GM19025 (cell line): ENCODE measurements around the gene KDSR.

ENCODE experiments used
- ATAC-seq: cut with Tn5 transposase; IDR thresholded peaks from one replicate; pipeline ENCODE4 v1.9.1; 2021; ENCODE audit warnings: mild to moderate bottlenecking, low read depth, moderate library complexity; ENCODE audit not compliant: unreplicated experiment

KDSR gene

DNA sequence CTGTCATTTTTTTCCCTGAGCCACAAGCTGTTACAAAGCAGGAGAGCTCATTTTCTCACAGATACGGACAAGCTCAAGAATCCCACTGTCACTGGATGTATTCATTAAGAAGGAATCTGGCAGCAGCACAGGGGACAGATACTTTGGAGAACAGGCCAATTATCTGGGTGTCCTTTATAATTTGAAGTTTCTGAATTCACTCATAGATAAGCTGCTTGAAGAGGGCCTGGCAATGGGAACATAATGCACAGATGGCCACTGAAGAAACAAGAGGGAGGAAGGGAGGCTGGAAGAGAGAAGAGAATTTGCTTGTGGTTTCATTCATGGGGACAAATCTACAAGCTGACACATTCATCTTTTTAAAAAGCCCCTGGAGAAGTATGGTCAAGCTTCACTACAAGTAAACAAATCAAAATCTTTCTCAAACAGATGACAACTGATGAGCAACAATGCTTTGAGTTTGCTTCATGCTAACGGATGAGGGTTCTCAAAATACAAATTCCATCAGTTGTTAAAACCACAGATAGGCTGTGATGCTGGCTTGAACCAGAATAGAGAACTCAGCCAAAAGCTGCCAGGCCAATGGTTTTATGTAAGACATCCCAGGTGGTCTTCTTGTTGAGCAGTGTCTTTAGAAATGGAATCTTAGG is 59.3 kb downstream of the KDSR start:
- ATAC-seq: no peak

- no peak for ATAC-seq
Observed at GRCh38 chr18:63306819-63307550, 60.0 kb downstream of the KDSR start.

DNA sequence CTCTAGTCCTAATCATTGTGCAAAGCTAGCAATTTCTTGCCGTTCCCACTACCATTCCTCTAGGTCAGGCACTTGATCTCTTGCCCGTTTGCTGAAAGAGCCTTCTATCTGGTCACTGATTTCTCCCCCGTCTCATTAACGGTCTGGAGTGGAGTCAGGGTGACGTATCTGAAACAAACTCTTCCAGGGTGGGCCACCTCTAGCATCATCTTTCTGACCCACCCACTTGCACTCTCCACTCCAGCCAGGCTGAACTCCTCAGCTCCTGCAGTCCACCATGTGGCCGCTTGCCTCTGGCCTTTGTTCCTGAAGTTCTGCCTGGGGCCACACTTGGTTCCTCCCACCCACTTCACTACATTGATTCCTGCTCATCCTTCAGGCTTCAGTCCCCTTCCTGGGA is 60.8 kb downstream of the KDSR start:
- no peak for ATAC-seq

GRCh38 chr18:63303547-63303946 is 63.5 kb downstream of the KDSR start:
- ATAC-seq: no peak

- no peak for ATAC-seq
Observed at GRCh38 chr18:63302636-63303405, 64.2 kb downstream of the KDSR start.

DNA sequence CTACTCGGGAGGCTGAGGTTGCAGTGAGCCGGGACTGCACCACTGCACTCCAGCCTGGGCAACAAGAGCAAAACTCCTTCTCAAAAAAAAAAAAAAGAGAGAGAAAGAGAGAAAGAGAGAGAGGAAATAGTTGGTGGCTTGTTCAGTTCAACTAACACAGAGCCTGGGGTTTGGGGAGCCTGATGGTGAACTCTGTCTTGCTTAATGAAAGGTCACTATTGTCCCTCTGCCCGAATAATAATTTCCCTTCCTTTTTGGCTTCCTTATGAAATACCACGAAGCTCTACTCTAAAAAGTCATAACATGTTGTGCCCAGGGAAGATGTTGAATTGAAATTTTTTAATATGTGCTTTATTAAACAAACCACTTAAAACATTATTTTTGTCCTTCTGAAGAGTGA is 64.8 kb downstream of the KDSR start:
- no peak for ATAC-seq

DNA sequence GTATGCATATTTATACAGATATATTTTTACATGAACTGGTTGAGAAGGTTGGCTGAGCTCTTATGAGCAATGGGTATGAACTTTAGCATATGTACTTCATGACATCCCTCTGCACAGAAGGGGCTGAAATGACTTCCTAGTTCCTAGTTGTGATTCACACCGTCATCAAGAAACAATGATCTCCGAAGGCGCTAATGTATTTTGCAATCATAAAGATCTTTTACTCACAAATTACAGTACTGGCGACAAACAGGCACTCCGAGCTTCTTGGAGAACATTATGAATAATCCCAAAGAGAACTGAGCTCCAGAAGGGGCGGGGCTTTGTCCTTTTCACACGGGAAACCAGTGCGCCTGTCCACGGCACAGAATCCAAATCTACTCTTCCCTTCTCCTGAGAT is 65.6 kb downstream of the KDSR start:
- ATAC-seq: no peak

GRCh38 chr18:63299837-63300745 is 66.9 kb downstream of the KDSR start:
- peak; percentile 59 for ATAC-seq

GRCh38 chr18:63298400-63299365 is 68.3 kb downstream of the KDSR start:
- no peak for ATAC-seq

DNA sequence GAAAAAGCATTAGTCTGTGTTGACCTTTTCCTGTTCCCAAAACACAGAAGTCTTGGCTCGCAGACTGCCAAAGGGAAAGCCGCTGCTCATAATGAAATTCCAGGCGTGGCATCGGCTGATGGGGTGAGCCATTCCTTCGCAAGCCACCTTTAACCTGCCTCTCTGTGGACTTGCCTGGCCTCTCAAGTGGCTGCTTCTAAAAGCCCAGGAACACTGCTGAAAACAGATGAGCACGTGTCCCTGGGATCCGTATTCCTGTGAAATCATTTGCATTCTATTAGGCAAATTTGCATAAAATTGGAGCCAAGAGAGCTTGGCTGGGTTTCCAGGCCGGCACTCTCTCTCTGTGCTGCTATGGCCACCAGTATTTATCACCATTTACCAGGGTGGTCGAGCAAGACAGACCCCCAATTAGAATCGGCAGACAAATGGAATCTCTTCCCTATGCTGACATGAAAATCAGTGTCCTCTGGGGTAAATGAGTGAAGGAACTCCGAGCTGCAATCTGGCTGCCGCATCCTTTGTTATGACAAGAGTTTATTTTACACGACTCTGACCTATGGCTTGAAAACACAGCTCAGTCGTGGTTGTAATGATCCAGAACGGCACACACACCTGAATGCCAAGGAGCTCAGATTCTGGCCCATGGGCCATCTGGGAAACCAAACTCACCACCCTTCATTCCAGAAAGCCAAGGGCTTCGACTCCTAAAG is 69.2 kb downstream of the KDSR start:
- no peak for ATAC-seq

- ATAC-seq: no peak
Observed at GRCh38 chr18:63293935-63294334, 73.1 kb downstream of the KDSR start.

DNA sequence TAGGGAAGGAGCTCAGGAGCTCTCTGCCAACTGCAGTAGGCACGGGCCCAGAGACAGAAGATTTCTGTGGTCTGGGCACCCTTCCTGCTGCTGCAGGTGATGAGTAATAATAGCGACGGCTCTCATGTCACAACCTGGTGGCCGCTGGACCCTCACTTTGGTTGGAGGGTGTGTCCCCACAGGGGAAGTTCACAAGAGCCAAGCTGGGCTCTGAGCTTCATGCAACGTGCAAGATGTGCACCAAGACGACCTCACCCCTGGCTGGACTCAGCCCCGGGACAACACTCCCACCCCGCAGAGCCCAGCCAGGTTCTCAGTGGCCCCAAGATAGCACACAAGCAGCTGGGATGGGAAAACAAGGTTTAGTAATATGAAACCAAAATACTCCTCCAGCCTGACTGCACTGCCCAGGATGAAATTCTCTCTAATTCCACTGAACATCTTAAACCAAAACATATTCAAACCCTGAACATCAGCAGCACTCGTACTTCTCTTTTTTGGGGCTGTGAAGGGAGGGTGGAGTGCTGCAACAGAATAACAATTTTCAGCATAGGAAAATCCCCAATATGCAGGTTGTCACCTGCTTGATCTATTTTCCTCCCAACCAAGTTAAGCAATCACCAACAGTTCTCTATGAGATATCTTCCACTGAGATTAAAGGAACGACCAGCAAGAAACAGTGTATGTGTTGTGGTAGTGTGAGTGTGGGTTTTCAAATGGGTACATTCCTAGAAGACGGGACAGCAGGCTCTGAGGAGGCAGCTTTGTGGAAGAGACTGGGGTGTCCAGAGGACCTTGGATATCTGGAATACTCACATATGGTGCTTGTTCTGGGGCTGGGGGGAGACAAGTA is 73.9 kb downstream of the KDSR start:
- peak; percentile 51 for ATAC-seq

GRCh38 chr18:63291278-63291677 is 75.7 kb downstream of the KDSR start:
- ATAC-seq: no peak

DNA sequence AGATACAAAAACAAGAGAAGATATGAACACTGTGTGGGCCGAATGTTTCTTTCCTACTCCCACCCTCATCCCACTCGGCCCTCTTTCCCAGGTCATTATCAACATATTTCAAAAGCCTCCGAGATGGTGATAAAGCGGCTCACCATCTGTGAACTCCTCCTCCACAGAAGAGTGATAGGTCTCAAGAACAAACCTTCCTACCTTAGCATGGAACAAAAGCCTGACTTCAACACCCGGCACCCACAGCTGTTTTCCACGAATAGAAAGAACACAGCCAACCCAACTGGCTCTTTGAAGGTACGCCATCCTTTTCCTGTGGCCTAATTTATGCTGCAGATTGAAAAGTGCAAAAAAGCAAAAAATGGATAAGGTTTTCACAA is 76.2 kb downstream of the KDSR start:
- ATAC-seq: no peak

DNA sequence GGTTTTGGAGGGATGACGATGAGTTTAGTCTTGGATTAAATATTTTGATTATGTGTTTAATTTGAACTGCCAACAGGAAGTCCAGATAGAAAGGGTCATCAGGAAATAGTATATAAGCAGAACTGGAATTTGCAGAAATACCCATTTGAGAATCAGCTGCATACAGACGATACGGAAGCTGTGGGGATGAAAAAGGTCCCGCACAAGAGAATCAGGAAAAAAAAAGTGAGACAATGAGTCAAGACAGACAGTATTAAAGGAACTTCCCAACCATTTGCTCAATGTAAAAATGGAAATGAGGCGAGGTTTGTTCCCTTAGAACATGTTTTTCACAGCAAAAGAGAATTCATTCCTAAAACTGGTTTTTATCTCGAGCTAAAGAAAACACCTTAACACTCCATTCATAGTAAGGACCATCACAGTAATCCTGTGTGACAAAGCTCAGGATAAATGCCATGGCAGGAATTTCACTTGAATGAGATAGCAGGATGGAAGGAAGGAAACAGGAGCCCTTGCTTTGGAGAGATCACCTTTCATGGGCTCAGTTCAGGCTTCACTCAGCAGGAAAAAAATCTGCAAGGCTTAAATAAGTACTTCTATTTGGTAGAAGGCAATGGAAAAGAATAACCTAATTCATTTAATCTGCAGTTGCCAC is 76.7 kb downstream of the KDSR start:
- ATAC-seq: no peak

GRCh38 chr18:63288311-63288710 is 78.7 kb downstream of the KDSR start:
- no peak for ATAC-seq

DNA sequence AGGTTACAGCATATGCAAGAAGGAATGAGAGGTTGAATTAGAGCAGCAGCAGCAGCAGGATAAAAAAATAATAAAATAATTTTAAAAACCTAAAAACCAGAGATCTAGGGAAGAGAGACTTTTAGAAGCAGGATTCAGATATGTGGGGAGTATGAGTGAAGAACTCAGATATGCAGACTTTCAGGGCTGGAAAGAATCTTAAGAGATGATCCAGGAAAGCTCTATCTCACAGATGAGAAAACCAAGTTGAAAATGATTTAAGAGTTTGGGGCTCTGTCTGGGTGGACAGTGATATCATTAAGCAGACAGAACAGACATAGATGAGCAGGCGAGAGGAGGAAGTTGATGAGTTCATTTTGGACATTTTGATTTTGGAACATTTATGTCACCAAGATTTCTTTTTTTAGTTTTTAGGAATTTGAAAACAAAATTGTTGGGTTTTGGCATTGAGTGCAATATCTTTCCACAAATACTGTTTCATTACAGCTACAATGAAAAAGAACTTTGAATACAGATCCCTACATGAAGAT is 79.2 kb downstream of the KDSR start:
- ATAC-seq: no peak
